GM12874 (cell line): ENCODE results near the gene FADS1.
A peak's percentile ranks its signal among the peaks of the same experiment; 100 is the strongest.

ENCODE experiments used
- CTCF ChIP-seq: IDR thresholded peaks from 2 replicates; pipeline ENCODE4 v1.5.1; 2011; ENCODE audit warnings: low read depth, mild to moderate bottlenecking, control low read depth, low read length, moderate library complexity; ENCODE audit not compliant: insufficient read depth

Gene FADS1

GRCh38 chr11:61815790-61816735 is 740 bp downstream of the FADS1 start:
- TF ChIP-seq CTCF: 0 out of 2 replicates have a peak, but pooled peaks have one; percentile 10

DNA sequence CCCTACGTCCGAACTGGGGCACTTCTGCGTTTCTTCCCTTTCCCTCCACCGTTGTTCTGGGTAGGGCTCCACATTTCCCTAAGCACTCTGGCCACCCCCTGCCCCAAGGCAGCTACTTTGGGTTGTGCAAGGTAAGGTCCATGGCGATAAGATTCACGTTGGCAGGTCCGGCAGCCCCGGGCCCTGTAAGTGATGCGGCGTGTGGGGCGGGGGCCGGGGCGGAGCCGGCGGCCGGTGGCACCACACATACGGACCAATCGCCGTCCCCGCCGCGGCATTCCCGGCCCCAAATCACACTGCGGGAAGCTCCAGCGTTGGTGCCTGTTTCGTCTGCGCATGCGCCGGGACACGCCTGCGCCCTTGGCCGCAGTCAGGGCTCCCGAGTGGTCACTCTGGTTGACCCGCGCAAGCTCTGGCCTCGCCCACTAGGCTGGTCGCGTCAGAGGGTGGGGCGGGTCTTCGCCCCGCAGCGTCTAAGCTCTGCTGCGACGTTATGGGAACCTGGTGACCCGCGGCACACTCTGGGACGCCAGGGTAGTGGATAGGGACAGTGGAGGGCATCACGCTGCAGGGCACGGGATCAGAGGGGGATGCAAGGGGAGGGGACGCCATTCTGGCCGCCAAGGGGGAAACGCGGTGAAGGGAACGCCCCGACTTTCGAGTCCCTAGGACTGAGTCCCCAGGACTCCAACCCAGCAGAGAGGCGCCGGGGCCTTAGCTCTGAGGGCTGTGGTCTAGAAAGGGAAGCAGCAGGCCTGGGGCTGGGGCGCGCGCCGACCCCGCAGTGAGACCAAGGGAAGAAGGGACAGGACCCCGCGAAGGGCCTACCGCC is 1.6 kb downstream of the FADS1 start:
- TF ChIP-seq CTCF: no peak

GRCh38 chr11:61814247-61814957 is 2.4 kb downstream of the FADS1 start:
- TF ChIP-seq CTCF: no peak

- no peak for TF ChIP-seq CTCF
Observed at GRCh38 chr11:61812736-61813411, 3.9 kb downstream of the FADS1 start.

GRCh38 chr11:61811831-61812230 is 5.0 kb downstream of the FADS1 start:
- TF ChIP-seq CTCF: no peak

DNA sequence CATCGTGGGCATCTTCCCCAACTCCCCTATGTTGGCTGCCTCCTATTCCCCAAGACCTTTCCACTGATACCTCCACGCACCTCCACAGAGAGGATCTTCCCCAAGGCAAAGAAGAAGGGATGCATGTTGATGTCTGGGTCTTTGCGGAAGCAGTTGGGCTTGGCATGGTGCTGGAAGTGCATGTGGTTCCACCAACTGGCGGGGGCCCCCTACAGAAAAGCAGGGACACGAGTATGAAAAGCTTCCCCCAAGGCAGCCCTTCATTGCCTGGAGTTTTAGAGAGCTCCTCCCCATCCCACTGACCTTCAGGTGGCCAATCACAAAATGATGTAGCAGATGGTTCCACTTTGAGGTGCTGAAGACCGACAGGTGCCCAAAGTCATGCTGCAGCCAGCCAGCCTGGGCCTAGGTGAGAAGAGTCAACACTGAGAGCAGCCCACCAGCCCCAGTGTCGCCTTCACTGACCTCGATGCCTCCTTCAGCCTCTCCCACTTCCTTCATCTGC is 6.1 kb downstream of the FADS1 start:
- no peak for TF ChIP-seq CTCF
